ENCODE measurements around the gene SOD2. TPM values are rescaled to one million over a fixed set of nuclear protein-coding genes. Genes with fewer than 3 reads are reported as not detected.
"Not testable (repeated sequence)": the region's sequence is repeated elsewhere in the genome, so short reads cannot be mapped to it uniquely, and the experiment has no call there.

The SOD2 gene
- 233 and 764 TPM in 2 replicates for total RNA-seq

DNA sequence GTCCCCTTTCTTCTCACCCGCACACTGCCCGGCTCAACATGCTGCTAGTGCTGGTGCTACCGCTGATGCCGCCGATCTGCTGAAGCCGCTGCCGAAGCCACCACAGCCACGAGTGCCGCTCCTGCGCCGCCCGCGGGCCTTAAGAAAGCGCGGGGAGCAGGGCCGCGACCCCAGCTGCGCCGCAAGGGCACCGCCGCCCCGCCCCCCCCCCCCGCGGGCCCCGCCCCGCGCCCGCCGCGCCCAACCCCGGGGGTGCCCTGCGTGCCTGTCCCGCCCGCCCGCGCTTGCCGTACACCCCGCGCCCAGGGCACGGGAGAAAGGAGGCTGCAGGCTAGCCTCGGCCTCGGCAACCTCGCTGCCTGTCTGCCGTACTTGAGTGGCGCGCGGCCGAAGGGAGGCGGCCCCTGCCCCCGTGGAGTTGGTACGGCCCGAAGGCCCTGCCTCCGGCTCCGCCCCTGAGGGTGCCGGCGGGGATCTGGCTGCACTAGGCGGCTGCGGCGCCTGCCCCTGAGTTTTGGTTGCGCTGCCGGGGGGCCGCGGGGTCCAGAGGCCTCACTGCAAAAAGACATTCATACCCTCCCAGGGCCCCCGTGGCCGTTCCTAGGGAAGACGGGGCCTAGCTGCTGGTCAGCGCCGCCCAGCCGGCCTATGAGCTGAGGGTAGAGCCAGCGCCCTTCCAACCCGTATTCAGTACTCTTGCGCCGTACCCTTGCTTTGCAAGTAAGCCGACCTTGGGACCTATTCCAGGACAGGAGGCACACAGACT lies at the start of gene SOD2:
Gene SOD2 (minus strand): TSS at position 114 of the 766 bp plus-strand sequence. CDS start 74 bp downstream, at position 40.
- no peak for DNase-seq (ENCODE audit: extremely low read depth, low read depth, low spot score)

DNA sequence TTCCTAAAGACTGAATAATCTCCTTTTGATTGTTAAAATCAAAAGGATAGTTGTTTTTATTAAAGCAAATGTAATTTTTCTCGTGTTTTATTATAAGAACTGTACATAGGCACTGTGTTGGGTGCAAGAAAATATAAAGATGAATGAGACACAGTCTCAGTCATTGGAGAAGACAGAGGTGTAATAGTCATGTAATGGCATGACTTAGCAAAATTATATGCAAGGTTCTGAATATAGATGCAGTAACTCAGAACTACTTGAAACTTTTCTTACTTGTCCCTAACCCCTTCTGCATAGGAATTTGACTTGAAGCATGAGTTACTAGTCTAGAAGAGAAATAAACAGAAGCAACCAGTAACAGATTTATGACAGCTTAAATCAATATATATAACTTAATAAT lies 49.1 kb upstream of the SOD2 start:
- no peak for DNase-seq (ENCODE audit: extremely low read depth, low read depth, low spot score)

DNA sequence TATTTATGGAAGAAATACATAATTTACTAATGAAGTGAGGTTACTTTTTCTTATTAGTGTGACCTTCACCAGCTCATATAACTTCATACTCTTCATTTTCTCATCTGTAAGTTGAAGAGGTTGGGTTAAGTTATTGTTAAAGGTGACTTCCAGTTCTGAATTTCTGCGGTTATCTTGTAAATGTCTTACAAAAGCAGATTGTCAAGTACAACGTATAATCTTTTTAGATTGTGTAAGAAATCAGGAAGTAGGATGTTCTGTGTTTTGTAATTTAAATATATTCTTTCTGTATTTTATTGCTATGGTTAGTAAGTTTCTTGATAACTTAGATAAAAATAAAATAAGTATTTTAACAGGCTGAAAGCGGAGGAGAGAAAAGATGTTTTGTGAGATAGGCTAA lies 46.3 kb upstream of the SOD2 start:
- no peak for DNase-seq (ENCODE audit: extremely low read depth, low read depth, low spot score)

DNA sequence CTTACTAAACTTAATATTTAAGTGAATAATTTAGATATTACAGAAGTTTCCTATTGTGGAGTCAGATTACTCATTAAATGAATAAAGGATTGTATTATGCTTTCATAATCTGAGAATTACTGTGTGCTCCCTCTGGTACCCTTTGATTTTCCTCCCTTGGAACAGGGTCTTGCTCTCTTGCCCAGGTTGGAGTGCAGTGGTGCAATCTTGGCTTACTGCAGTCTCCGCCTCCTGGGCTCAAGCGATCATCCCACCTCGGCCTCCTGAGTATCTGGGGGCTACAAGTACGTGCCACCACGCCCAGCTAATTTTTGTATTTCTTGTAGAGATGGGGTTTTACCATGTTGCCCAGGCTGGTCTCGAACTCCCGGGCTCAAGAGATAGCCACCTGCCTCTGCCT lies 43.9 kb upstream of the SOD2 start:
- no peak for DNase-seq (ENCODE audit: extremely low read depth, low read depth, low spot score)

DNA sequence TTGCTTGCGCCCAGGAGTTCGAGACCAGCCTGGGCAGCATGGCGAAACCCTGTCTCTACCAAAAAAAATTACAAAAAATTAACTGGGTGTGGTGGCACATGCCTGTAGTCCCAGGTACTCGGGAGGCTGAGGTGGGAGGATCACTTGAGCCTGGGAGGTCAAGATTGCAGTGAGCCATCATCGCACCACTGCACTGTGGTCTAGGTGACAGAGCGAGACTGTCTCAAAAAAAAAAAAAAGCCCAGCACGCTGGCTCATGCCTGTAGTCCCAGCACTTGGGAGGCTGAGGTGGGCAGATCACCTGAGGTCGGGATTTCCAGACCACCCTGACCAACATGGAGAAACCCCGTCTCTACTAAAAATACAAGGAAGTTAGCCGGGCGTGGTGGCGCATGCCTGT lies 40.4 kb upstream of the SOD2 start:
- DNase-seq (ENCODE audit: extremely low read depth, low read depth, low spot score) = not testable (repeated sequence)

DNA sequence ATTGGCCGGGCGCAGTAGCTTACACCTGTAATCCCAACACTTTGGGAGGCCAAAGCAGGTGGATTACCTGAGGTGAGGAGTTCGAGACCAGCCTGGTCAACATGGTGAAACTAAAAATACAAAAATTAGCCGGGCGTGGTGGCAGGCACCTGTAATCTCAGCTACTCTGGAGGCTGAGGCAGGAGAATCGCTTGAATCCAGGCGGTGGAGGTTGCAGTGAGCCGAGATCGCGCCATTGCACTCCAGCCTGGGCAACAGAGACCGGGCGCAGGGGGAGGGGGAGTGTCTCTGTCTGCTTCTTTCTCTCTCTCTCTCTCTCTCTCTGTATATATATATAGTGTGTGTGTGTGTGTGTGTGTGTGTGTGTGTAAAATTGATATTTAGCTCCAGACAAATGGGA lies 39.5 kb upstream of the SOD2 start:
- DNase-seq (ENCODE audit: extremely low read depth, low read depth, low spot score) = not testable (repeated sequence)

DNA sequence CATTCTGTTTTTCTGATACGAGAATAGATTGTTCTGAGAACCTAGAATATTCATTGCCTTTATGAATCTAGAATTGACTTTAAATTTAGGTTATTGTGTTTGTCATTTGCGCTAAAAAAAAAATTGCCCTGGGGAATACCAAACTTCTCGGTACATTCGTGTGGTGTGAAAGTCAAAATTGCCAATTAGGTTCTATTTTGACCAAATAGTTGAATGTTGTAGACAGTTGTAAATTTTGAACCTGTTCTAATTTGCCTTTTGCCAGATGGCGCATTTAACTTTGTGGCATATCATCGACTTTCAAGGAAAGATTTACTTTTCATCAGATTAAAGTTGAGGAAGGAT lies 37.3 kb upstream of the SOD2 start:
- no peak for DNase-seq (ENCODE audit: extremely low read depth, low read depth, low spot score)

DNA sequence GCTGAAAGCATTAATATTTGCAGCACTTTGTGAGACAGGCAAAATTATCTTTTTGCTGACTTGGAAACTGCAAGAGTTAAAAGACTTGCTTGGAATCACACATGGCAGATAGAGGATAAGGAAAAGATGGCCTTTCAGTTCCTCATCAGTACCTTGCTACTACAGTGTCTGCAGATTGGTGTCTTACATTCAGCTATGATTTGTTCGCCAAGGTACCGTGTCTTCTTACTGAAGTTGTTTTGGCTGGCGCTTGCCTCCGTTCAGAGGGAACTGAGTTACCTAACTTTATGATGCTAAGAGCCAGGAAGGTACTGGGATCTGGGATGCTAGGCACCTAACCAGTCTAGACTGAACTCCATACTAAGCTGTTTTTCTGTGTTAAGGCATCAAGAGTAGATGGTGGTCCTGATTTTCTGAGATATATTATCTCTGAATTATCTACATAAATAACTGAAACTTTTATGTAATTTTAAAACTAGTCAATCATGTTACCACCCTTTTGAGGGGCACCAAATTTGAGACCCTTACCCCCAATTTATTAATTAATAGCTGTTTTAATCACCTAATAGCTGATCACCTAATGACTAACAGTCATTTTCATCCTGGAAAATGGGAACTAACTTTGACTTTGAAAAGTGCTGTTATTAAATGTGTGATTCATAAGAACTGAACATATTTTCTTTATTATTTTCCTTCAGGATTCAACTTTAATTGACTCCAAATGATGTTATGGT lies 36.7 kb upstream of the SOD2 start:
- DNase-seq (ENCODE audit: extremely low read depth, low read depth, low spot score) = no peak

DNA sequence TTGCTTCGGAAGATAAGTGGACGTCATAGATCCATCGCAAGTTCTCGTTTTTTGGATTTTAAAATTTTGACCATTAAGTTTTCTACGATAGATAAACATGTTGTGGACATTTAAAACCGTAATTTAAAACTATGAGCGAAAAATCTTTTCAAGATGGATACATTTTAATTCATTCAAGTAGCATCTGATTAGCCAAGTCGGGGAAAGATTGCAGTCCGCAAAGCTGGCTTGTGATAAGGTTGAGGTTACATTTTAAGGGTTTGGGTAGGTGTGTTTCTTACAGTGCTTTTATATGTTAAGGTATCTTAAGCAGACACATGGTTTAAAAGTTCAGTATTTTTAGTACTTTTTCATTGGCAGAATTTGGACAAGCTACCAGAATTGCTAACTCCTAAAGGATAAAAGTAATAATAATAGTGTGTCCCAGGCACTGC lies 35.5 kb upstream of the SOD2 start:
- no peak for DNase-seq (ENCODE audit: extremely low read depth, low read depth, low spot score)

DNA sequence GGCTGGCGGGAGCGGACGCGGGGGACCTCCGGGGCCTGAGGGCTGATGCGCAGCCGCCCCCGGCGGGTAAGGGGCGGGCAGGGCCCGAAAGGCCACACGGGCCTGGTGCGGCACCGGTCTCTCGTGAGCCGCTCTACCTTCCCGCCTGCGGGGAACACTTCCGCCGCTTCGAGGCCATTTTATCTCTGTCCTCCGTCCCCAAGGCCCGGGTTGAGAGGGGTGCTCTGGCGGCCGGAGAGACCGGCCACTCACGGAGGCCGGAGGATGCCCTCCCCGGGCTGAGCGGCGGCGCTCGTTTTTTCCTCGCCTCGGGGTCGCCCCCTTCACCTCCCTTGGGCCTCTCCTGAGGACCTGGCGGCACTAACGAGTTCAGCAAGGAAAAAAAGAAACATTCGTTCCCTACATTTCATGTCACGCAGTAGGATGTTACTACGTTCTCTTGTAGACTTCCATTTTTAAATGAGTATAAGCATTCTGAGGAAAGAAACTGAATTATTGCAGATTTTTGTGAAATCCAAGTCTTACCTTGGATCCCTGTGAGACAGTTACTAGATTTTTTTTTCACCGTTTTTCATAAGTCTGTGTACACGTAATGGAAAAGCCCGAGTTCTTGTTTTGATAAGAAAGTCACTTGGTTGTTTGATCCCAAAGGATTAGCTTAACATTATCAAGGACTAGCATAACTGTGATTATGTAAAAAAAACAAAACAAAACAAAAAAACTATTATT lies 34.8 kb upstream of the SOD2 start:
- DNase-seq (ENCODE audit: extremely low read depth, low read depth, low spot score) = no peak

DNA sequence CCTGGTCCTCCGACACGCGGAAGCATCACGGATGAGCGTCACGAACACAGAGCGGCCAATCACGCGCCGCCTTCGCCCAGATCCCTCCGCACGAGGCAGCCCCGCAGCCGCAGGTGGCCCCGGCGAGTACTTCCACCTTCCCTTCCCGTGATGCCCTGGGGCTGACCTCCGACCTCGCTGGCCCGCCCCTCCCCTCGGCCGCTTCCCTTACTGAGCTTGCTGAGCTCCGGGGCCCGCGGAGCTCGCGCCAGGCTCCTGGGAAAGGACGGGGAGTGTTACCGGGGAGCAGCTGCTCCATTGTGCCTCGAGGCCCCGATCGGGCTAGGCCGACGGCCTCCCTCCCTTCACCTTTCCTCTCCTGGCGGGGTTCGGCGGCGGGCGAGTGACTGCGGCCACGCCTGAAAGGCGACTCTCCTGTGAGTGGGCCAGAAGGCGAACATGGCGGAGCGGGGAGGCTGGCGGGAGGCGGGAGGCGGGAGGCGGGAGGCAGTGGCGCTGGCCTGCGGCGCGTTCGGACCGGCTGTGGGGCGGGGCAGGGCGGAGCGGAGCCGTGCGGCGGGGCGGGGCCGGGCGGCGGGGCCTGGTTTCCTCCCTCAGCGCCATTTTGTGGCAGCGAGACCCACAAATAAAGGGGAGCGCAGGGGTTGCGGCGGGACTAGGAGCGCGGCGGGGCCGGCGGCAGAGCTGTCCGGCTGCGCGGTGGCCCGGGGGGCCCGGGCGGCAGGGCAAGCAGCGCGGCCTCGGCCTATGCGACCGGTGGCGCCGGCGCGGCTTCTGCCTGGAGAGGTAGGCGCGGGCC lies 34.1 kb upstream of the SOD2 start, which contains the start of gene WTAP:
Gene WTAP (plus strand): TSS at position 589 of the 799 bp plus-strand sequence. CDS start 8,760 bp downstream, outside the sequence.
- no peak for DNase-seq (ENCODE audit: extremely low read depth, low read depth, low spot score)

DNA sequence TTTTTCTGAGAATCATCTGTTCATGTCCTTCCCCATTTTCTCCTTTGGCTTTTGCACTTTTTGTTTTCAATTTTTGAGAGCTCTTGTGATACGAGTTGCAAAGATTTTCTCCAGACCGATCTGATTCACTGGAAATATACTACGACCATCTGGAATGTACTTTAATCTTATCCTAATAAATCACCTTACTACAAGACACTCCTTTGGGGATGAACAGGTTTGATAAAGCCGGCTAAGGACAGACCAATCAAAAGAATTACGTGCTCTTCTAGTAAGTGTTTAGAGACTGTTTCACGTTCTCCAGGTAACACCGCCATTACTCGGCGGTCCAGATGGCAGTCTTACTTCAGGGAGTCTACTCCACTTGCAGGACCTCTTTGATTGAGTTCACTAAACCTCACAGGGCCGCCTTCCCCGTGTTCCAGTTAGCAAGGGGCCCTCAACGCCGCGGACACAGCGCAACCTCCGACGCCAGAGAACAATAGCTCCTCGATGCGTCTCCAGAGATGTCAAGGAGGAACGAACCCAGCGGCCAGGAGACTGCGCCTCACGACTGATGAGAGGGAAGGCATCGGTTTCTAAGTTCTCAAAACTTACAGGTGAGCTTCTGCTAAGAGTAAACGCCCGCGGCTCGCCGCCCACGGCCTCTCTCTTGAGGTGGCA lies 33.3 kb upstream of the SOD2 start:
- peak; percentile 34 for DNase-seq (ENCODE audit: extremely low read depth, low read depth, low spot score)

DNA sequence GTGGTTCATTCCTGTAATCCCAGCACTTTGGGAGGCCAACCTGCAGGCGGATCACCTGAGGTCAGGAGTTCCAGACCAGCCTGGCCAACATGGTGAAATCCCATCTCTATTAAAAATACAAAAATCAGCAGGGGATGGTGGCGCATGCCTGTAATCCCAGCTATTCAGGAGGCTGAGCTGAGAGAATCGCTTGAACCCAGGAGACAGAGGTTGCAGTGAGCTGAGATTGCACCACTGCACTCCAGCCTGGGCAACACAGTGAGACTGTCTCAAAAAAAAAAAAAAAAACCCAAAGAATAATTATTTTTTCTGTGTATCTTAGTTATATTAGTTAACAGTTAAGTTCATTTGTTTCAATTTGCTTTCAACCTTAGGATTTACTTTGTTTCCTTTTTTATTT lies 32.2 kb upstream of the SOD2 start:
- not testable (repeated sequence) for DNase-seq (ENCODE audit: extremely low read depth, low read depth, low spot score)

DNA sequence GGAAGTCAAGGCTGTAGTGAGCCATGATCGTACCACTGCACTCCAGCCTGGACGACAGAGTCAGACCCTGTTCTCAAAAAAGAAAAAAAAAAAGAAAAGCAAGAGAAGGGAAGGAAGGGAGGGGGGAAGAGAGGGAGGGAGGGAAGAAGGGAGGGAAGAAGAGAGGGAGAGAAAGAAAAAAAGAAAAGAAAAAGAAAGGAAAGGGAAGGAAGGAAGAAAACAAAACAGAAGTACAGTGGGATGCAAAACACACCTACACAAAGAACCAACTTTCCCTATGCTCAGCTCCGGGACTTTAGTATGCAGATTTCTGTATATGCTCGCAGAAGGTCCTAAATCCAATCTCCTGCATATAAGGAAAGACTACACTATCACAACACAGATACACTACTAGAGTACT lies 31.7 kb upstream of the SOD2 start:
- DNase-seq (ENCODE audit: extremely low read depth, low read depth, low spot score) = no peak

DNA sequence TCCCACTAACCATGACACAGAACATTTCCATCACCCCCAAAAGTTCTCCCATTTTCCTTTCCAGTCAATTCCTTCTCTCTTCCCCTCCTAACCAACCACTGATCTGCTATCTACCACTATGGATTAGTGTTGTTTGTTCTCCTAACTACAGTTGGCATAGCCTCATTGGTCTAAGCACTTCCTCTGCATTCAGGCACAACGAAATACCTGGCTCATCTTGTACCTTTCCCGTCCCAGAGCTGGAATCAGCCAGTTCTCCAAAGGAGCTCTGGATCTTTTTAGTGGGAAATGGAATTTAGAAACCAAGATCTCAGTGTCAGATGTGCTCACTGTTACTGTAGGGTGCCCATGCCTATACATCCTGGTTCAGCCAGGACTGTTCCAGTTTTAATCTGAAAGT lies 30.2 kb upstream of the SOD2 start:
- DNase-seq (ENCODE audit: extremely low read depth, low read depth, low spot score) = no peak

DNA sequence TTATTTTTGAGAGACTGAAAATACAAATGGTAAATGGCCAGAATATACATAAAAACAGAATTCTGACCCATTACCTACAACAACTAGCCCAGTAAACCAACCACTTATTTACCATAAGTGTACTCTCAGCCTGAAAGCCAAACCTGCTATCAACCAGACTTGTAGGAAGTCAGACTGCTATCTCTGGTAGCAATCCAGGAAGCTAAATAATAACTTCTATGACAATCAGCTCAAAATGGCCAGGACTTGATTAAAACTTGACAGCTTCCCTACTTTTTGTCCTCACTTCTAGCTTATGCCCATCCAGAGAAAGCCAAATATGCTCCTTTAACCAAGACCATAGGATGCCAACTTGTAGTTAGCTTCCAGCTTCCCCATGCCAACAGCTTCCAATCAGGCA lies 29.6 kb upstream of the SOD2 start:
- DNase-seq (ENCODE audit: extremely low read depth, low read depth, low spot score) = no peak

DNA sequence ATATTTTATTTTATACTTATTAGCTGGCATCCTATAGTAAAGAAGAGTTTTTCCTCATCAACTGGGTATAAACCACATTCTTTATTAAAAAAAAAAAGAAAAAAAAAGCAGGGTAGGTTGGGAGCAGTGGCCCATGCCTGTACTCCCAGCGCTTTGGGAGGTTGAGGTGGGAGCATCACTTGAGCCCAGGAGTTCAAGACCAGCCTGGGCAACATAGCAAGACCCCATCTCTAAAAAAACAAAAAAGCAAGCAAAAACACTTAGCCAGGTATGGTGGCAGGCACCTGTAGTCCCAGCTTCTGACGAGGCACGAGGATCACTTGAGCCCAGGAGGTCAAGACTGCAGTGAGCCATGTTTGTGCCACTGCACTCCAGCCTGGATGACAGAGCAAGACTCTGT lies 28.9 kb upstream of the SOD2 start:
- DNase-seq (ENCODE audit: extremely low read depth, low read depth, low spot score) = not testable (repeated sequence)

DNA sequence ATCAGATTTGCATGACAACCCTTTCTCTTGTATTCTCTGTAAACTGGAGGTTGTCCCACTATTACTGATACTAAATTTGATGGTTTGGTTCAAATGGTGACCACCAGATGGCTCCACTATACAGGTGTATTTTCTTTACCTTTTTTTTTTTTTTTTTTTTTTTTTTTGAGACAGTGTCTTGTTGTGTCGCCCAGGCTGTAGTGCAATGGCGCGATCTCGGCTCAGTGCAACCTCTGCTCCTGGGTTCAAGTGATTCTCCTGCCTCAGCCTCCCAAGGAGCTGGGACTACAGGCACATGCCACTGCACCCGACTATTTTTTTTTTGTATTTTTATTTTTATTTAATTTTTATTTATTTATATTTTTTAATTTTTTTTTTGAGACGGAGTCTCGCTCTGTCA lies 27.7 kb upstream of the SOD2 start:
- DNase-seq (ENCODE audit: extremely low read depth, low read depth, low spot score) = no peak

DNA sequence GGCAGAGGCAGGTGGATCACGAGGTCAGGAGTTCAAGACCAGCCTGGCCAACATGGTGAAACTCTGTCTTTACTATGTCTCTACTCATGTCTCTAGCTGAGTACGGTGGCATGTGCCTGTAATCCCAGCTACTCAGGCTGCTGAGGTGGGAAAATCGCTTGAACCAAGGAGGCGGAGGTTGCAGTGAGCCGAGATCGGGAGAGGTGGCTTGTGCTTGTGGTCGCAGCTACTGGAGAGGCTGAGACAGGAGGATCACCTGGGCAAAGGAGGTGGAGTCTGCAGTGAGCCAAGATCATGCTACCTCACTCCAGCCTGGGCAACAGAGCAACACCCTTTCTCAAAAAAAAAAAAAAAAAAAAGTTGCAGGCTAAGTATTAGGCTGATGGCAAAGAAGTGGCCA lies 26.2 kb upstream of the SOD2 start:
- DNase-seq (ENCODE audit: extremely low read depth, low read depth, low spot score) = no peak

DNA sequence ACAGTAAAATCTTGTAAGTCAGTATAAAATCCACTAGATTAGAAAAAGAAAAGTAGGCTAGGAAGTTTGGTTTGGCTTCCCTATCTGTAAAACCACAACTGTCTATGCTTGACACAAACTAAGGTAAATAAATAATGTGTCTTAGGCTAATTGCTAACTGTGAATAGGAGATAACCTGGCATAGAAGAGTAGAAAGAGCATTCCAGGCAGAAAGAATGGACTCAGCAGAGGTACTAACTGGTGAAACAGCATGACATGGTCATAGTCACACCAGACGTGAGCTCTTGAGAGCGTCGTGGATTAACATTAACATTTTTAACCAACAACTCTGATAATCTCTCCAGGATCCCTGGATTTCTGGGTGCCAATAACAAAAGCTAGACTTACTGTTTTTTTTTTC lies 25.6 kb upstream of the SOD2 start:
- DNase-seq (ENCODE audit: extremely low read depth, low read depth, low spot score) = no peak

Measured in glomerular endothelial cell (primary cell).